ENCODE results near the gene MSMO1.

DNA sequence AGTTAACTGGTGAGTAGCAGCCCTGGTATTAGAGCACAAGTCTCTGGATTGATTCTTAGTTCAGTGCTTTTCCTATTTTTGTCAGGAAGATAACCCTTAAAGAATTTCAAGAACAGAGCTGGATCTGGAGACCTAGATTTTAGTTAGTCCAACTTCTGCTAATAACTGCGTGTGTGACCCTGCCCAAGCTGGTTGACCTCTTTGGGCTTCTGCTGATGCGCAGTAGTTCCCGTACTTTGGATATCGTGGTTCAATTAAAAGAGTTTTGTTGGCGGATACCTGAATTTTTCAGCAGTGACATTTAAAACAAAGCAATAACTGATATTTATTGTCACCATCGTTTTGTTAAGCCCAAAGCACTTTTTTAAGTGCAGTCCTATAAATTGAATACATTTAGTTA lies 9.3 kb downstream of the MSMO1 start:
- TF ChIP-seq, protein P1, sequence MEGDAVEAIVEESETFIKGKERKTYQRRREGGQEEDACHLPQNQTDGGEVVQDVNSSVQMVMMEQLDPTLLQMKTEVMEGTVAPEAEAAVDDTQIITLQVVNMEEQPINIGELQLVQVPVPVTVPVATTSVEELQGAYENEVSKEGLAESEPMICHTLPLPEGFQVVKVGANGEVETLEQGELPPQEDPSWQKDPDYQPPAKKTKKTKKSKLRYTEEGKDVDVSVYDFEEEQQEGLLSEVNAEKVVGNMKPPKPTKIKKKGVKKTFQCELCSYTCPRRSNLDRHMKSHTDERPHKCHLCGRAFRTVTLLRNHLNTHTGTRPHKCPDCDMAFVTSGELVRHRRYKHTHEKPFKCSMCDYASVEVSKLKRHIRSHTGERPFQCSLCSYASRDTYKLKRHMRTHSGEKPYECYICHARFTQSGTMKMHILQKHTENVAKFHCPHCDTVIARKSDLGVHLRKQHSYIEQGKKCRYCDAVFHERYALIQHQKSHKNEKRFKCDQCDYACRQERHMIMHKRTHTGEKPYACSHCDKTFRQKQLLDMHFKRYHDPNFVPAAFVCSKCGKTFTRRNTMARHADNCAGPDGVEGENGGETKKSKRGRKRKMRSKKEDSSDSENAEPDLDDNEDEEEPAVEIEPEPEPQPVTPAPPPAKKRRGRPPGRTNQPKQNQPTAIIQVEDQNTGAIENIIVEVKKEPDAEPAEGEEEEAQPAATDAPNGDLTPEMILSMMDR (optimal IDR thresholded peaks at IDR 0.05 in 1 of 3, IDR thresholded peaks at IDR 0.05 in 1 of 3, conservative IDR thresholded peaks at IDR 0.05 in 1 of 3; ENCODE audit: extremely low read depth in 1 of 3, insufficient read depth in 2 of 3, low read length in 3 of 3) = no peak
- no peak for TF ChIP-seq EZH2 (IDR thresholded peaks at IDR 0.05; ENCODE audit: low read length)
